Astrocyte (in vitro differentiated cells and primary cell): Measurements from ENCODE around the gene NKD1.

Source experiments
- CTCF ChIP-seq: IDR thresholded peaks from 2 replicates; pipeline ENCODE4 v1.5.1; 2011; ENCODE audit warnings: low read depth, mild to moderate bottlenecking, inconsistent platforms, low read length, moderate library complexity; ENCODE audit not compliant: insufficient read depth
- EZH2 ChIP-seq: IDR thresholded peaks from 2 replicates; pipeline ENCODE4 v1.6.1; 2012; ENCODE audit warnings: mild to moderate bottlenecking, low read length, inconsistent platforms; ENCODE audit not compliant: insufficient read depth

DNA sequence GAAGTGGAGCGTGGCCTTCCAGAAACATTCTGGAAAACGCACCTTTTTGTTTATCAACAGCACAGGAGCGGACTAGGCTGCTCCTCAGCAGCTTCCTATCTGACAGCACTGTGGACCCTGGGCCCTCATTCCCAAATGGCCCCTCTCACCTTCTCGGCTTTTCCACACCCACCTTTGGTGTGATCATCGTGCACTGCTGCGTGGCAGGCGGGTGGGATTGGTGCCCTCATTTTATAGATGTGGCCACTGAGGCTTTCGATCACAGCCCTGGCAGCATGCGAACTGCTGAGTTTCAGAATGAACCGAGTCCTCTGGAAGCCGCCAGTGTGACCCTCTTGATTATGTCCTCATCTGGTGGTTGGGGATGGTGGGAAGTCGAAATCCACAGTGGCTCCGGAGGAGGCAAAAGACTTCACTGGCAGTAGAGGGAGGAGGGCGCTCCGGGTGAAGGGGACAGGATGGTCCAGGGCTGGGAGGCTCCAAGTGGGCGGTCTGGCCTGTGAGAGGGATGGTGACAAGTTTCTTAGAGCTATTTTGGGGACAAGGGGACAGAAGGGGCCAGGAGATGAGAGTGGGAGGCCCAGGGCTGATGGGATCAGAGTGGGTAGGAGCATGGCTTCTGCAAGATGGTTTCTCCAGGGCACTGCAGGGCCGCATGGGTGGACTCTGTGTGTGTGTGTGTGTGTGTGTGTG is 49.5 kb downstream of the NKD1 start:
- TF ChIP-seq CTCF = no peak
- TF ChIP-seq EZH2 = no peak
